Pulmonary artery endothelial cell (primary cell): ENCODE data around the gene NEDD4L. TPM values are rescaled to one million over a fixed set of nuclear protein-coding genes. Genes with fewer than 3 reads are reported as not detected.
"Not testable (repeated sequence)": the region's sequence is repeated elsewhere in the genome, so short reads cannot be mapped to it uniquely, and the experiment has no call there.

Experiments
- DNase-seq: peaks from one replicate; pipeline ENCODE4 v3.0.0-alpha.2; 2011; ENCODE audit warnings: low read depth, low spot score
- total RNA-seq: library from RNA; depleted of rRNA; stranded (reverse); fragments of >200 nt; gene quantifications from 2 replicates; pipeline ENCODE4 v1.2.3, GENCODE V29; 2014

Gene NEDD4L
- total RNA-seq, 1 donor from 2014 or later: 5.6 TPM

DNA sequence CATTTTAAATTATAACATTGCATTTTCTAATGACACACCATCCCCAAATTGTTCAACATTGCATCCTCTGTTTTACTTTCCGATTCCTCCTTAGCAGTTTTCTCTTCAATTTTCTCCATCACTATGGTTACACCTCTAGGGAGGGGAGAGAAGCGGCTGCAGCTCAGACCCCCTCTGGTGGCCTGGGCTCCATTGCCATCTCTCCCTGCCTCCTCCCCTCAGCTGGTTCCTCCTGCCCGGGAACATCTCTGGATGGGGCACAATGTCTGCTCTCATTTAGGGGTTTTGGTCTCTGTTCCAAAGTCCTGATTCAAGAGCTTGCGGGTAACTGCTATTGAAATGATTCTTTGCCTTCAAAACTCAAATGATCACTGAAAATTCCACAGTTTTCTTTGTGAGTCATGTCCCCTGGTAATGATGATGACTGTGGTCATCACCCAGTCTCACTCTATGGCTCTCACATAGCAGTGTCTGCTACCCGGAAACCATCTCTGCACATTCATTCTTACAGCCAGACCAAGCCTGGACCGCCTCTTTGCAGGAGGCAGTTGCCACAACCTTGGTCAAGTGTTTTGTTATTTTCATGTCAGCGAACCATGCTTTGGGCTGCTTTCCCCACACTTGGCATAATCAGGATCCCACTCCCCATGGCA lies 321.0 kb downstream of the NEDD4L start:
- no peak for DNase-seq

DNA sequence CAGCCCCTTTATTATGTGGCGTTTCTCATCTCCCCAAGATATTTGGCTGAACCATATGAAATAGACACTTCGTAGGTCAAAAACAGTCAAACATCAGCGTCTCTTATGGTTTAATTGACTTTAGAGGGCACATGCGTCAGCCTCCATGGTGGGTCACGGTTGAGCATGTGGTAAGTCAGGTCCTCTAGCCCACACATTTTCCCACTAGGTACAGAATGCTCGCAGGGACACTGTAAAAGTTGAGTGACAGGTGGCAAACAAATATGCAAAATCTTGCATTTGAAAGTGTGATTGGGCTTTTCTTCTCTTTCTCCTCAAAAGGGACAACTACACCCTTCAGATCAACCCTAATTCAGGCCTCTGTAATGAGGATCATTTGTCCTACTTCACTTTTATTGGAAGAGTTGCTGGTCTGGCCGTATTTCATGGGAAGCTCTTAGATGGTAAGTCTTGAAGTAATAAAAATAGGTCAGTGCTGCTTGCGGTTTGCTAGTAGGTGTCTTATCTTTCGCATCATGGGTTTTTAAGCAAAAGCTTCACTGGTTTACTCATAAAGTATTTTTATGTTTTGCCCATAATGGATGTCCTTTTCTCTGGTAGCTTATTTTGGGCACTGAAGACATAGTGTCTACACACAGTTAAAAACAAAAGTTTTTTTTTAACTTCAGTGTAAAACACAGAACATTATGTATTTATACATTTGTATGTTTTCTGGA lies 323.6 kb downstream of the NEDD4L start:
- DNase-seq: no peak

DNA sequence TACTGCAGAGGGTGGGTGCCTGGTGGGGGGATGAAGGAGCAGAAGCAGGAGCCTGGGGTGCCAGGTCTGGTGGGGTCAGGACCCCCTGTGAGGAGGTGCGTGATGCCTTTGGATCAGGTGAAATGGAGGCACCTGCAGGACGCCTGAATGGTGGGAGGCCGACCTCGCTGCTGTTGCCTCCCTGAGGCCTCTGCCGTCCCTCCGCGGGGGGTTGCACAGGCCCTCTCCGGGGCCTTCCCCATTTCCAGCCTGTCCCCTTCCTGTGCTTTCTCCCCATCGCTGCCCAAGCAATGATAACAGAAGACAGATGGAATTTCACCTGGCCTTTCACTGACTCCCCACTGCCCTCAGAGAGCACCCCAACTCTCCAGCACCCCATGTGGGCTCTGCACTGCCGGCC lies 325.6 kb downstream of the NEDD4L start:
- DNase-seq: no peak

DNA sequence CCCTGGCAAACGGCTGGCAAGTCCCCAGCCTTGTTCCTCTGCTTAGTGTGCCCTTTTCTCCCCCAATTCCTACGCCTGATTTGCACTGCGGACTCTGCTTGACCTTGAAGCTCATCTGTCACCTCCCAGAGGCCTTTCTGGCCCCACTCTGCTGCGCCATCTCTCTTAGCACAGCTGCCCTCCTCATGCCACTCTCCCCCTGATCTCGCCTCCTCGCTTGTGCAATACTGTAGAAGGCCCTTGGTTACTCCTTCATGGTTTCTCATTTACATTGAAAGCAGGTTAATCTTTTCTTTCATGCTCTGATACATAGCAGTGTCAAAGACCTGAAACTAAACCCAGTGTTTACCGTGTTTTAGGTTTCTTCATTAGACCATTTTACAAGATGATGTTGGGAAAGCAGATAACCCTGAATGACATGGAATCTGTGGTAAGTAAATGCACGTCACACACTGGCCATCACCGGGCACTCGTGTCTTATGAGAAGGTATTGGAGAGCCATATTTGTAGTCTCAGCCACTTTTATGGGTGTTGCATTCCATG lies 326.1 kb downstream of the NEDD4L start:
- DNase-seq: no peak

DNA sequence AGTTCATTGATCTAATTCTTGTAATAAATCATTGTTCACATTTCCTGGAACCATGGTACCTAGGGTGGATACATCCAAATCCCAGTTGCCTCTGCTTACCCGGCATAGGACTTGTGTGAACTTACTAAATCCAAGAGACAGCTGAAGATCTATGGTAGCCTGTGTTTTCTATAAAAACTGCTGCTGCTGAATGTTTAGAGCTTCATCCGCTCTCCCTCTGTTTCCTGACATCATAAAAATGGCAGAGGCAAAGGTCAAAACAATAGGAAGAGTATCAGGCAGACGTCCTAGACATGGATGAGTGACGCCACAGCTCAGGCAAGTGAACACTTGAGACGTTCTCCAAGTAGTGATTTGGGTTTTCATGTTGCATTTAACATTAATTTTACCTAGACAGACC lies 326.6 kb downstream of the NEDD4L start:
- DNase-seq: no peak

DNA sequence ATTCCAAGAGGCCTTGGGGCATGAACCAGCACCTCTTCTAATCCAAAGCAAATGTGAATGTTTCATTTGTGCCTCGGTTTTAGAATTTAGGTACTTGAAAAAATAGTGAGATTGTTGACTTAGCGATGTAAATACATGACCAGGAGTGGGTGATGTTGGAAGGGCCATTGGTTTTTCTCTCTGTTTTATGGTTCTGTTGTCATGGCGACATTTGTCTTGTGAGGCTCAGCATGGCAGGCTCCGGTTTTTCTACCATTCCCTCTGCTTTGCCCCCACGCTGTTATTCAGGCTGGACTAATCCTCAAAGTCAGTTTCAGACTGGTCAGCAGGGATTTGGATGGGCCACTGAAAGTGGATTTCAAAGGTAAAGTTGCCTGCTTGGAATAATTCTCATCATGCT lies 329.5 kb downstream of the NEDD4L start:
- DNase-seq: no peak

DNA sequence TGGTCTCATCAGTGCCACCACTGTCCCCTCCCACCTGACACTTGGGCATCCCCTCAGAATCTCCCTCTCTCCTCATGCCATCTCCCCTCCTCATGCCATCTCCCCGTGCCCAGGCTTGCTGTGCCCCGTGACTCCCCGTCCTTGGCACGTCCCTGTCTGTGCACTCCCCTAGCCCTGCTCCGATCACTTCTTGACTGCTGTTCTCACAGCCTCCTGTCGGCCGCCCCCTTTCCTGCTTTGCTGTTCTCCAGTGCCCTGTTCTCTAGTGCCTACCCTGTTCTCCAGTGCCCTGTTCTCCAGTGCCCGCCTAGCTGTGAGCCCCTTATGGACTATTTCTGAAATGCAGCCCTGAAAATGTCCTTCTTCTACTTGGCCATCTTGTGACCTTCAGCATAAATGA lies 331.0 kb downstream of the NEDD4L start:
- DNase-seq: no peak

DNA sequence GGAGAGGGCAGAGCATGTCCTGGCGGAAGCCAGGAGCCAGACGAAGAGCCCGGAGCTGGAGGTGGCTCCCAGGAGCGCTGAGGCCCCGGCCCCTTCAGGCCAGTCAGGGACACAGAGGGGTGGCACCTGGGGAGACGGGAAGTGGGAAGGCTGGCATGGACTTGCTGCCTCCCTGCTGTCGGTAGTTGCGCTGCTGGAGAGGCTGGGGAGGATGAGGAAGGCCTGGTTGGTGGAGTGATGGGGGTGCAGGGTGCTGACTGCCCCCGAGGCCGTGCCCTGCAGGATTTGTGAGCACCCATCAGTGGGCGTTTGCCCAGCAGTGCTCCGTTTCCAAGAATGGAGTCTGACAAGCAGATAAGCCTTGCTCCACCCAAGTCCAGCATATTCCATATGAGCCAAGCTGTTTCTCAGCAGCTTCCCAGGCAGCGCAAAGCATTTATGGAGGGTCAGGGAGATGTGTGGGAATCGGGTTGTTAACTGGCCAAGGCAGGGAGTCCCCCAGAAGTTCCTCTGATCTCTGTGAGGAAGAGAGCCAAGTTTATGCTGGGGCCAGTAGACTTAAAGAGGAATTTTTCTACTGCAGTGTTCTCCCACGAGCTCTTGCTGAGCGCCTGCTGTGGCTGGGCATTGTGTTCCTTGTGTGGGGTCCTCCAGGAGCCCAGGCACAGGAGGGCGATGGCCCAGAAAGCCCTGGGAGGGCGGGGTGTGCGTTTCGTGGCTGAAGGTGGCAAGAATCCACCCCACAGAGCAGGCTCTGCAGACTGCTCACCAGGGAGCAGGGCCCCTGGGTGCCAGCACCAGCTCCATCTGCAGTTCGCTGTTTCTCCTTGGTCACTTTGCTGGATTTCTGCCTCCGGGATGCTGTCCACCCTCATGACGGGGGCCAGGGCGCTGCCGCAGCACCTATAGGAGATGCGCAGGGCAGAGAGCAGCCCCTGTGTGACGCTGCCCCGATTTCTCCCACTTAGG lies 334.7 kb downstream of the NEDD4L start:
- DNase-seq: no peak

DNA sequence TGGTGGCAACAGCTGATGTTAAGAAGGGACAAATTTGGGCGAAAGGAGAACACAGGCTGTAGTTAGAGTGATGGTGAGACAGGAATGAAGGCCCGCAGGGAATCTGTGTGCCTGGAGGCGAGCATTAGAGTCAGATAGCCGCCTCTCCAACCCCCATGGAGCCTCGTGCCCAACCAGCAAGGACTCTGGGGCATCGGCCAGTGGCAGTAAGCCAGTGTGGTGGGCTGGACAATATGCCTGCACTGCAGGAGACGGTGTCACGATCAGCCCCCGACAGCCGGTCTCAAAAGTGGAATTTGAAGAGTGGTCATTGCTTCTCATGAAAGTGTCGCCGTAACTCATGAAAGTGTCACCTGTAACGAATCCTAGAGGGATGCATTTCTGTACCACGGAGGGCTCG lies 335.4 kb downstream of the NEDD4L start:
- no peak for DNase-seq

DNA sequence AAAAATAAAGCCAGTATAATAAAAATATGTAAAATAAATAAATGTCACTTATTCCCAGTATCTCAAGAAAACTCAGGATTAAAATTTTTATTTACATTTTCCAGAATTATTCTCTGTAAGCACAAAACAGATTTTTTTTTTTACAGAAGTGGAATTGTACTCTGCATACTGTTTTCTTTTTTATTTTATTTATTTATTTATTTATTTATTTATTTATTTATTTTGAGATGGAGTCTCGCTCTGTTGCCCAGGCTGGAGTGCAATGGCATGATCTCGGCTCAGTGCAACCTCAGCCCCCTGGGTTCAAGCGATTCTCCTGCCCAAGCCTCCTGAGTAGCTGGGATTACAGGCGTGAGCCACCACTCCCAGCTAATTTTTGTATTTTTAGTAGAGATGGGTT lies 336.1 kb downstream of the NEDD4L start:
- not testable (repeated sequence) for DNase-seq

DNA sequence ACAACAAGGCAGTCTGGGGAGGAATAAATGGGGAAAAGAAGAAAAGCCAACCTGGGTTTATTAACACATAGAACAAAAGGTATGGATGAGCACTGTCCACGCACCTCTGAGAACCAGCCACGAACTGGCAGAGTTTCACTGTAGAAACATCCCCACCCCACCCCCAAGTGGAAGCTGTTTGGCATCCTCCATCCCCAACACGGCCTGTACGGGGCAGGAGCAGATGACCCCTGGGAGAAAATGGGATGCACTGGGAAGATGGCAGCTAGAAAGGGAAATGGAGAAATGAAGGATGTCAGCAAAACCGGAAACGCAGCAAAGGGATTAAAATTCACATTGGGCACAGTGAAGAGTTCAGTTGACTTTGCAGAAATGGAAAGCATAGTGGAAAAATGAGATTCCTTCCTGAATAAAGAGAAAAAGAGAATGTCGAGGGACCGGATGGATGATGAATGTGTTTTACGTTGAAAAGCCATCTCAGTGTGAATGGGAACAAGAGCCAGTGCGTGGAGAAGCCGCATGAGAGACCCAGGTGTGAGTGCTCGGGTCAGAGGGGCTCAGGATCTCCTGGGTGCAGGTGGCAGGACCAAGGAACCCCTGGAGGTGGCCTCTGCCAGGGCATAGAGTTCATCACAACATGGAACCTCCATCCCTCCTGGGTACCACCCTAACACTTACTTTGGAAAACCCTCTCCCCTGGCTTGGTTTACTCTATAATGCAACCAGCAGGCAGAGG lies 337.8 kb downstream of the NEDD4L start:
- DNase-seq: no peak

DNA sequence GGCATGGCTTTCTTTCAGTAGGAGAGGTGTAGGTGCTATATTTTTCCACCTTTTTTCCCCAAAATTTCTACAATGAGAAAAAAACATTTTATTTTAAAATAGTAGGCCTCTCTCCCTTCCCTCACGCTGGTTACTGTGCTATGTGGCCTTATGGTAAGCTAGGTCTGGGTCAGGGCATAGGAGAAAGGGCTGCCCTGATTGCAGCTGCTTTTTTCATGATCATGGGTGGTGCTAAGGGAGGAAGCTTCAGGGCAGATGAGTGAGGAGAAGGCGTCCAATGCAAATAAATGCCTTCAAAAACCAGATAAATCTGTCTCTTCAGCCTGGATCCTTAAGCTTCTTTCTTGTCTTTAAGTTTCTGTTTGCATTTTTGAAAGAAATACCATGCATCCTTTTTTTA lies 338.4 kb downstream of the NEDD4L start:
- DNase-seq: no peak

DNA sequence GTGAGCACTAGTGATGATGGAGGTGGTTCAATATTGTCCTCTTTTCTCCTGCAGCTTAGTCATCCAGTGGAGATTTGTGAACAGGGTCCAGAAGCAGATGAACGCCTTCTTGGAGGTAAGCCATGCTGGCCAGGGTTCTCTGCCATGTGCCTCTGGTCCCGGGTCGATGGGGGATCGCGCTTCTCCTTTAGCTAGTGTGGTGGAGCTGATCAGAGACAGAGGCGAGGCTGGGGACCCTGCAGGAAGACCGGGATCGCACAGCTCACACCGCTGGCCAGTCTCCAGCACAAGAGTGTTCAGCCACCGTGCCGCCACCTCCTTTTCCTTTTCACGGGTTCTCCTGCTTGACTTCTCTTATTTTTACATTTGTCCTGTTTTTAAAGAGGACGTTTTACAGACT lies 341.4 kb downstream of the NEDD4L start:
- no peak for DNase-seq

DNA sequence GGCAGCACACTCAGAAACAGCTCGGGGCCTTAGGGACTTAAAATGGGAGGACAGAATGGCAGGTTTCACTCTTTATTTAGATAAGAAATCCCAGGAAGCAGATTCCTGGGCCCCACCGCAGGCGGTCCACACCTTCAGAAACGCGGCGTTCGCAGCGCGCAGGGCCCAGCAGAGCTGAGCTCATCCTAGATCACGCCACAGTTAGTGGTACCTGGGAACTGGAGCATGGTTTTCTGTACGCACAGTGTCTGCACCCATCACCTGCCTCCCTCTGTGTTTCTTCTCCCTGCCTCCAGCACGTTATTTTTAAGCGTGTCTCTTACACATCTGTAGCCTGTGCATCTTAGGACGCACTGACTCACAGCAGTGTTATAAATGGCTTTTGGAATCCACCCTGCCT lies 342.8 kb downstream of the NEDD4L start:
- no peak for DNase-seq

DNA sequence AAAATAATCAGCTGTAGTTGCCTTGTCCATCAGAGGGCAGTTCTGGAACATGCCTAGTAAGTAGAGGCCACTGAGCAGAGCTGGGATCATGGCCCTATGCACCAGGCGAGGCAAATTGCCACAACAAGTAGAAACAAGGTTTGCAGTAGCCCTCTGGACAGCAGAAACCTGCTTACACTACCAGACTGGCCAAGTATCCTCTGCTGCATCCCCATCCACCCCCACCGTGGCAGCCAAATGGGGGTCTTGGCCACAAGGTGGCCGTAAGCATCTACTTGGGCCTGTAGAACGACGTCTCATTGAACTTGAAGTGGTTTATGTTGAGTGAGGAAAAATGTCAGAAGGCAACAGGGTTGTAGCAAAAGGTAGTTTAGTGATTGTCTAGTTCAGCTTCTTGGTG lies 343.7 kb downstream of the NEDD4L start:
- DNase-seq: no peak

DNA sequence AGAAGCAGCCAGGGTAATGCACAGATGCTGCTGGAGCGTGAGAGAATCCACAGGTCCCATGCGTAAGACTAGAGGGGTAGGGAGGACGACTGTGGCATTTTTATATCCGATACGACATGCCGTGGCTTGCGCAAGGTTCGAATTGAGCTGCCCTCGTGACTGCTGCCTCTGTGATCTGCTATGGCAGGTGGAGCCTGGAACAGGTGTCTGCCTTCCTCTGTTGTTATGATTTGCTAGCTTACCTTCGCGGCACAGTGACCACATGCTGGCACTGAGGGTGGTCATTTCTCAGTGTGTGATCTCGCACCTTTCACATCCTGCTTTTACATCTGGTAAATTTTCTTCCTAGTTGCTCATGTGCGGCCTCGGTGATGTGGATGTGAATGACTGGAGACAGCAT lies 344.7 kb downstream of the NEDD4L start:
- DNase-seq: no peak

DNA sequence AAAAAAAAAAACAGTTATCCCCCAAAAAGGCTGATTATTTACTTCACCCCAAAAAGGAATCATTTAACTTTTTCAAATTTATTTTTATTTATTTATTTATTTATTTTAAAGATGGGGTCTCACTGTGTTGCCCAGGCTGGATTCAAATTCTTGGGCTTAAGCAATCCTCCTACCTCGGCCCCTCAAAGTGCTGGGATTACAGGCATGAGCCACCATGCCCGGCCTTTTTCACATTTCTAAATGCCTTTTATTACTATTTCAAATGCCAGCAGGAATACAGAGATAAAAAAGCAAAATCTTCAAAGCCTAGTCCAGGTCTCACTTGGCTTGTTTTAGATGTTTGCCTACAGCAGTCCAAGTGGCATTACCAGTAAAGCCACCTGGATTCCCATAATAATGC lies 345.7 kb downstream of the NEDD4L start:
- DNase-seq: no peak

DNA sequence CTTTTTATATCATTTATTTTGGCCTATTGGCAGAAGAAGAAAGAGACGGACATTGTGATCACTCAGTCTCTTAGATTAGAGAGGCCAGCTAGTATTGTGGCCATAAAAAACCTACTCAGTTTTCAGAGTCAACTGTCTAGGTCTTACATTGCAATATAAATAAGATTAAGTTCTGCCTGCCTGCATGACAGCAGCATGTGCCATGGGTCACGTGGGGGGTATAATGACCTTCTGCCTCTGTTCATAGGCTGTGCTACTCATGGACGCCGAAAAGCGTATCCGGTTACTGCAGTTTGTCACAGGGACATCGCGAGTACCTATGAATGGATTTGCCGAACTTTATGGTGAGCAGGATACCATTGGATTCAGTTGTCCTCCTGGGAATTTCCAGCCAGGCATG lies 346.4 kb downstream of the NEDD4L start:
- no peak for DNase-seq

DNA sequence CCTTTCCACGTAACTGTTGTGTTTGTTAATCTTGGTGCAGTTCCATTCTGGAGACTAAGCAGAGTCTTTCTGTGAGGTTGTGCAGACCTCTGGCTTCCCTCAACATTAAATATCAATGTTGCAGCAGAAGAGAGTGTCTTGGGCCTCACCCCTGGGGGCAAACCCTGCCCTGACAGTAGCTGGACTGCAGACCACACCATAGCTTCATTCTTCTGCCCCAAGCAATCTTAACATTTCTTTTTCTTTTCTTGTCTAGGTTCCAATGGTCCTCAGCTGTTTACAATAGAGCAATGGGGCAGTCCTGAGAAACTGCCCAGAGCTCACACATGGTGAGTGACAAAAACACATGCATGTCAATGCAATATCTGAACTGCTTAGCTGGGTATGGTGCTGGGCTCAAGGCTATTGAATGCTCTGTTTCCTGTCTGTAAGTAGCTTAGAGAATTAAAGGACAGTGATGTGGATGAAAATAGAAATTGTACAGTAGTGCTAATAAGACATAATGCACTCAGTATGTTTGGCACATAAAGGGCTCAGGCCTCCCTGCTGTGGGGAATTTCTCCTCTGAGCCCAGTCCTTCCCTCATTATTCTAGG lies 347.3 kb downstream of the NEDD4L start:
- no peak for DNase-seq

DNA sequence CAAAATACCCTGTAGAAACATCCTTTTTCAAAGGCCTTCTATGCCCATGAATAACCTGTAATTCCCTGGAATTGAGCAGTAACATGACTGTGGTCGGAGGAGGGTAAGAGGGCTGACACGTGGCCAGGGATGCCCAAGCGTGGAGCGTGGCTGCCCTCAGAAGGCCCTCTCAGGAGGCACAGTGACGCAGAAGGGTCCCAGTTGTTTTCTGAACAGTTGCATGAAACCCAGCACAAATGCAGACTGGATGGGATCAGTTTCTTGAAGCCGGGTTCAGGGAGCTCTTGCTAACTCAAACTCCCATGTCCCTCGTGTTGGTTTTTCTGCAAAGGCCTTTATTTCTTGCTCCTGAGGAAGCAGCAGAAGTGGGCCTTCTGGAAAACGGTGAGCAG lies 347.9 kb downstream of the NEDD4L start:
- DNase-seq: no peak
